Stimulated activated CD4-positive, alpha-beta T cell treated with anti-CD3 and anti-CD28 coated beads, TNF-alpha, amount 100 ng/mL, for 24 hours (primary cell): ENCODE measurements around the gene MRGPRG.
"Not testable (repeated sequence)": the region's sequence is repeated elsewhere in the genome, so short reads cannot be mapped to it uniquely, and the experiment has no call there.

Experiments
- DNase-seq, 3 experiments: peaks; one replicate each; pipeline ENCODE4 v3.0.0-alpha.2; 2020; ENCODE audit warnings: low read depth in 3 of 3

Gene MRGPRG

DNA sequence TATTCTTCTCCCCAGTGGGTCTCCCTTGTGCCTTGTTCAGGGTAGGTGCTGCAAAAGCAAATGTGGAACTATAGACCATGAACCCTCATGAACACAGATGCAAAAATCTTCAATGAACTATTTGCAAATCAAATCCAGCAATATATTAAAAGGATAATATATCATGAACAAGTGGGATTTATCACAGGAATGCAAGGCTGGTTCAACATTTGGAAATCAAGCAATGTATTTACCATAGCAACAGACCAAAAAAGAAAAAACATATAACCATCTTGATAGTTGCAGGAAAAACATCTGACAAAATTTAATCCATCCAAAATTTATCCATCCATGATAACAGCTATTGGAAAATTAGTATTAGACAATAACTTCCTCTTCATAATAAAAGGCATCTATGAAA is 42.1 kb downstream of the MRGPRG start:
- DNase-seq = no peak

DNA sequence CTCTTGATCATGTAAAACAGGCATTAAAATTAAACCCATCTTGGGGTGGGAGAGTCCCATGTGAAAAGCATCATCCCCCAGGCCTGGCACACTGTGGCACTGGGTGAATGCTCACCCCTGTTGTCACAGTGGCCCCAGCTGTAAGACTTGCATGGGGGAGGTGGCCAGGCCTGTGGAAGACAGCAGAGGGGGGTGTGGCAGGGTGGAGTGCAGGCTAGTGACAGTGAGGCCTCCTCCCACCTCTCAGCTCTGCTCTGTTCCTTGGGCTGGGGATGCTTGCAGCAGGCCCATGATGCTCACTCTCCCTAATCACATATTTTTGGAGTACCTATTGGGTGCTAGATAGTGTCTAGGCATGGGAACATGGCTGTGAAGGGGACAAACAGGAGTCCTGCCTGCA is 43.4 kb downstream of the MRGPRG start:
- DNase-seq = no peak

DNA sequence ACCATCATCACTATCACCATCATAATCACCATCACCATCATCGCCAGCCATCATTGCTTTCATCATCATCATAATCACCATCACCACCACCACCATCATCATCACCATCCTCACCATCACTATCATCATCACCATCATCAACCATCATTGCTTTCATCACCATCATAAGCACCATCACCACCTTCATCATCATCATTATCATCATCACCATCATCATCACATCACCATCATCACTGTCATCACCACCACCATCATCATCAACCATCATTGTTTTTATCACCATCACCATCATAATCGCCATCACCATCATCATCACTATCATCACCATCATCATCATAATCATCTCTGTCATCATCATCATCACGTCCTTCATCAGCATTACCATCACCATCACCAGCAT is 44.2 kb downstream of the MRGPRG start:
- DNase-seq = no peak

DNA sequence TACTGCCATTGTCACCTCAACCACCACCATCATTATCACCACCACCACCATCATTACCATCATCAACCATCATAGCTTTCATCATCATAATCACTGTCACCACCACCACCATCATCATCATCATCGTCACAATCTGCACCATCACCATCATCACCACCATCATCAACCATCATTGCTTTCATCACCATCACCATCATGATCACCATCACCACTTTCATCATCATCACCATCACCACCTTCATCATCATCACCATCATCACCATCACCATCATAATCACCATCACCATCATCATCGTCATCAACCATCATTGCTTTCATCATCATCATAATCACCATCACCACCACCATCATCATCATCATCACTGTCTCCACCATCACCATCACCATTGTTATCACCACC is 44.8 kb downstream of the MRGPRG start:
- DNase-seq = no peak

DNA sequence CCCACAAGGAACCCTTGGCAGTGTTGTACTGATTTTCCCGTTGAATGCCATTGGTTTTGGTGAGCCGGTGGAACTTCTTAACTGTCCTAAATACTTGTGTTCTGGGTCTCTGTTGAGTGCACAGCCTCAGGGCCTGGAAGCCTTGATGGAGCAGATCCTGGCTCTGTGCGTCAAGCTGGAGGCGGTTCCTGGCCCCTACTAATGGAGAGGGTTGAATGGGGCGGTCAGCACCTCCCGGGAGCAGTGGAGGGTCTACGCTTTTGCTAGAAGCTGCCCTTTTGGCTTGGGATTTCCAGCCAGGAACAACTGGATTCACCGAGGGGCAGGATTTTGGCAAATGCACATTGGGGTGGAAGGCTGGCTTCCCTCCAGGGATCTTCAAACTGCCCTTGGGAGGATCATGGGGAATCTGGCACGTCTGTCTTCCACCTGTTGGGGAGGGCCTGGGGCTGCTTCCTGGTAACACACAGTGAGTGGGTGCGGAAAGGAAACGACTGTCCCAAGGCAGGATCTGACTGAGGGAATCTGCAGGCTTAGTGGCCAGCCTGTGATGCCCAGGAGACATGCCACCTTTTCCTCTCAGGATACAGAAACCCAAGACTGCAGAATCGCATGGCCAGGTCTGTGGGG is 46.6 kb downstream of the MRGPRG start:
- DNase-seq = no peak

DNA sequence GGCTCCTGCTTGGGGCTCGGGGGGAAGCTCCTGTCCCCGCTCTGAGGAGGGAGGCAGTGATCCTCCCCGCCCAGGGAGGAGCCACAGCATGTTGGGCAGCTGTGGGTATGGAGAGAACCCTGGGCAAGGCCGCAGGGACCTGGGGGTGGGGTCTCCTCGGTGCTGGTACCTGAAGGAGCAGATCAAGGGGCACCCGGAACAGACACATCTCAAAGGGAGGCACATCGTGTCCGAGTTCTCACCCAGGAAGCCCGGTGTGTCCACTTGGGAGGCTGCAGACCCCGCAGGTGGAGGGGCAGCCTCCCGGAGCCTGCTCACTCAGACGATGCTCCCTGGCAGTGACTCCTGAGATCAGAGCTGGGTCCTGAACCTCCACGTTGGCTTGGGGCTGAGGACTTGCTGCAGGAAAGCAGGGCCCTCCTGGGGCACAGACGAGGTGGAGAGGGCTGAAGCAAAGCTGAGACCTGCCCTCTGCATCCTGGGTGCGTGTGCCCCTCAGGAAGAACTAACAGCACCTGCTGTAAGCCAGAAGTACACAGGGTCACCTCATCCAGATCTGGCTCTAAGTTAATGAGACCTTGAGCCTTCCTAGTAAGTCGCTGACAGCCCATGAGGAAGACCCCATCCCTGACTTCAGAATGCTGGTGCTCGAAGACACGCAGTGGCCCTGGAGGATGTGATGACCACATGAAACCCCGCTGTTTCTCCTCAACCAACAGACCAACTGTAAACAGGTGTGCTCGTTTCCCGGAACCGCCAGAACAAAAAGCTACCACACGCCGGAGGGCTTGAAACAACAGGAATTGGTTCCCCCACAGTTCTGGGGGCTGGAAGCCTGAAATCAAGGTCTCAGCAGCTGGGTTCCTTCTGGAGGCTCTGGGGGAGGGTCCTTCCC is 47.6 kb downstream of the MRGPRG start:
- no peak for DNase-seq

DNA sequence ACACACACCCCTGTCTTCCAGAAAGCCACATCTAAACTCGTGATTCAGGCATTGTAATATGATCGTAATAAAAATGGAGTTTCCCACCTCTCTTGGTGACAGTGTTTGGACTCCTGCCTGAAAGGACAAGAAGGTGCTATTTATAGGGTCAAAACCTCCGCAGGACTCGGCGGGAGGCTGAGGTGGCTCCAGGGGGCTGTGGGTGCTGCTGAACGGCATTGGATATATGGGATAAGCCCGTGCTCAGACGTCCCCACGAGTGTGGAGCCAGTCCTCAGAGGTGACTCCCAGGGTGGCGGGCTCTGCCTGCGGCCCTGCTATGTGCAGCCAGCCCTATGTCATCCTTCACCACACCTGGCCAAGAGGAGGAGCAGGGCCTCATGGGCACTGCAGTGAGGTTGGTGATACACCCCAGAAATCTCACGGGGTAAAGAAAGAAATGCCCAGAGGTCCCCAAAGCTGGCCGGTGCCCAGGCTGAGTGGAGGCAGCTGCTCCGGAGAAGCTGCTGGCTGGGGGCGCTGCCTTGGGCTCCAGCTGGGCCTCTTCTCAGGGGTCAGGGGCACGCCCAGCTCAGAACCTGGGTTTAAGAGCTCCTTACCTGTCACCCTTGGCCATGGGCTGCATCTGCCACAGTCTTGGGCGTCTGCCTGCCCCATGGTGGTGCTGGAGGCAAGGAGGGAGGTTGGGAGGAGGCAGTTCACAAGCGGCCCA is 48.4 kb downstream of the MRGPRG start:
- no peak for DNase-seq

DNA sequence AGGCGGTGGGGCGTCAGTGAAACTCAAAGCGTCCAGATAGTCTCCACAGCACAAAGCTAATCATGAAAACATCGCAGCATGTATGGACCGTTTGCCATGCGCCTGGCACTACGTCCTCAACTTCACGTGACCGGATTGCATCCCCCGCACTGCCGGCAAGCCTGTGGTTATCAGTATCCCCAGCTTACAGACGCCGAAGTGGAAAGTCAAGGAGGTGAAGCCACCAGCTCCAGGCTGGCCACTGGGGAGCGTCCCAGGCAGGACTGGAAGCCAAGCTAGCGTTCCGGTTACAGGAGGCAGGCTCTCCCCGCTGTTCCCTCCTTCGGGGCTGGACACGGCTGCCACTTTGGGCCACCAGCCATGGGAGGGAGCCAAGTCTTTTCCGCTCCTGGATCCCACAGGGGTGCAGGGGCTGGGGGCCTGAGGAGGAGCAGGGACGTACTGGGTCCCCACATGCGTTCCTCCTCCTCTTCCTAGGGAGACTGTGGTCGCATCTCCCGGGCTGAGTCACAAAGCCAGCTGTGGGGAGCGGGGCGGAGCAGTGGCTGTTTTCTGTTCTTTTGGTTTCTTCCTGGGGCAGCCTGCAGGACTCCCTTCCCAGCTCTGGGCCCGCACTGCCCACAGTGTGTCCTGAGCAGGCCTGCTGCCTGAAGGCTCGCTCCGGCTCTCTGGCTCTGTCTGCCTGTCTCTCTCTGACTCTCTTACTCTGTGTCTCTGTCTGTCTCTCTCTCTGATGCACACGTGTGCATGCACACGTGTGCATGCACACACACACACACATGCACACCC is 49.2 kb downstream of the MRGPRG start:
- peak in 1 of 3 experiments; percentile 35 for DNase-seq

DNA sequence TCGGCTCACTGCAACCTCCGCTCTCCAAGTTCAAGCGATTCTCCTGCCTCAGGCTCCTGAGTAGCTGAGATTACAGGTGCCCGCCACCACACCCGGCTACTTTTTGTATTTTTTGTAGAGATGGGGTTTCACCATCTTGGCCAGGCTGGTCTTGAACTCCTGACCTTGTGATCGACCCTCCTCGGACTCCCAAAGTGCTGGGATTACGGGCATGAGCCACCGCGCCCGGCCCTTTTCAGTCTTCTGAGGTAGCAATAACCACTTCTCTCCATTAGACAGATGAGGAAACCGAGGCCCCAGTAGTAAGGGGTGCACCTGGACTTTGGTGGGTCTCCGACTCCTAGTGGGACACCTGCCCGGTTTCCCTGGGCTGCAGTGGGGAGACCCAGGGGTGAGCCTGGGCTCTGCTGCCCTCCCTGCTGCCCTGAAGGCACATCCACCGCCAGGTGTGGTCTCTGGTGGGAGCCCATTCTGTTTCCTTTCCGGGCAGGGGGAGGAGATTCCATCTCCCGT is 49.8 kb downstream of the MRGPRG start:
- not testable (repeated sequence) for DNase-seq
